Astrocyte (in vitro differentiated cells and primary cell): ENCODE data around the gene THY1.

Experiments
- CTCF ChIP-seq: IDR thresholded peaks from 2 replicates; pipeline ENCODE4 v1.5.1; 2011; ENCODE audit warnings: low read depth, mild to moderate bottlenecking, inconsistent platforms, low read length, moderate library complexity; ENCODE audit not compliant: insufficient read depth
- EZH2 ChIP-seq: IDR thresholded peaks from 2 replicates; pipeline ENCODE4 v1.6.1; 2012; ENCODE audit warnings: mild to moderate bottlenecking, low read length, inconsistent platforms; ENCODE audit not compliant: insufficient read depth

- TF ChIP-seq CTCF, result no peak
- no peak for TF ChIP-seq EZH2
These were observed 5.0 kb downstream of the THY1 start for GRCh38 chr11:119417726-119418540.
